HCT116 (cell line): ENCODE data around the gene EMX1. TPM values are rescaled to one million over a fixed set of nuclear protein-coding genes. Genes with fewer than 3 reads are reported as not detected.

ENCODE experiments used
- ATAC-seq: fragments of 200-7000 bp; cut with Tn5 transposase; 2 replicates; pipeline ENCODE4 v1.9.1; 2020; ENCODE audit warnings: mild to moderate bottlenecking, moderate library complexity
- BruUV-seq: library from RNA; stranded (reverse); fragments of 400-500 nt; replicated peaks from 2 replicates; lab custom pipeline; 2021; lab: Mats Ljungman, UMichigan
- CTCF ChIA-PET: fragments of 300-600 bp; sonication (Branson Sonifier 250); formaldehyde crosslinking; loops from one replicate; lab custom pipeline; 2021; ENCODE audit warnings: antibody characterized with exemption; lab: Charles Lee
- POLR2A ChIA-PET: fragments of 300-600, 350-600 bp; sonication (Branson Sonifier 250); formaldehyde crosslinking; loops from one replicate; lab custom pipeline; 2021; ENCODE audit warnings: antibody characterized with exemption; lab: Charles Lee
- RAD21 ChIA-PET, 2 experiments: fragments of 300-600 bp; sonication (Branson Sonifier 250); formaldehyde crosslinking; loops; one replicate each; lab custom pipeline; 2023; ENCODE audit warnings: low total read pairs in 2 of 2; ENCODE audit not compliant: uncharacterized antibody in 2 of 2, unreplicated experiment in 2 of 2, low non-redundant PET in 1 of 2; lab: Charles Lee
- DNase-seq: peaks from one replicate; pipeline ENCODE4 v3.0.0-alpha.2; 2010; ENCODE audit warnings: low read depth, low spot score
- H2AFZ ChIP-seq: fragments of 200-600 bp; shearing (Covaris generic), sonication (generic); 2 replicates; pipeline ENCODE4 v1.6.1; 2017; ENCODE audit warnings: low read depth, mixed run types, mixed read lengths, antibody characterized with exemption, low read length; ENCODE audit not compliant: poor library complexity, severe bottlenecking
- H3K27ac ChIP-seq: 2 replicates; pipeline ENCODE4 v1.5.1; 2012; ENCODE audit warnings: low read depth, low read length
- H3K27me3 ChIP-seq: fragments of 200-600 bp; sonication (generic); 2 replicates; pipeline ENCODE4 v1.6.1; 2016; ENCODE audit warnings: mixed run types, low read length, mixed read lengths; ENCODE audit not compliant: insufficient read depth
- H3K36me3 ChIP-seq, 2 experiments: fragments of 200-500 bp in 1 of 2; fragments of 200-600 bp in 1 of 2; sonication (Bioruptor generic) in 1 of 2; sonication (generic) in 1 of 2; 2 replicates each; pipeline versions ENCODE4 v1.5.1 to v1.6.1; 2014 to 2016; ENCODE audit warnings: low read length in 2 of 2, inconsistent platforms in 1 of 2, mixed read lengths in 1 of 2, mixed run types in 1 of 2; ENCODE audit not compliant: insufficient read depth in 2 of 2, control insufficient read depth in 1 of 2
- H3K4me1 ChIP-seq, 2 experiments: fragments of 200-600 bp in 1 of 2; sonication (generic) in 1 of 2; 2 replicates each; pipeline versions ENCODE4 v1.5.1 to v1.6.1; 2012 to 2017; ENCODE audit warnings: low read length in 2 of 2, inconsistent platforms in 1 of 2, mild to moderate bottlenecking in 1 of 2, mixed read lengths in 1 of 2, mixed run types in 1 of 2, moderate library complexity in 1 of 2; ENCODE audit not compliant: insufficient read depth in 2 of 2, control insufficient read depth in 1 of 2
- H3K4me2 ChIP-seq: fragments of 200-600 bp; sonication (generic); 2 replicates; pipeline ENCODE4 v1.6.1; 2017; ENCODE audit warnings: mixed run types, low read length, mixed read lengths
- H3K4me3 ChIP-seq, 2 experiments: fragments of 200-600 bp in 1 of 2; sonication (generic) in 1 of 2; replicated peaks in 1 of 2; 2 replicates each; pipeline ENCODE4 v1.5.1; 2011 to 2016; ENCODE audit warnings: low read length in 2 of 2, control low read depth in 1 of 2, low read depth in 1 of 2, mild to moderate bottlenecking in 1 of 2, mixed read lengths in 1 of 2, mixed run types in 1 of 2
- H3K79me2 ChIP-seq: fragments of 200-600 bp; sonication (generic); 2 replicates; pipeline ENCODE4 v1.6.1; 2017; ENCODE audit warnings: mild to moderate bottlenecking, mixed run types, low read length, moderate library complexity, mixed read lengths; ENCODE audit not compliant: insufficient read depth
- H3K9ac ChIP-seq: fragments of 200-600 bp; sonication (generic); 2 replicates; pipeline ENCODE4 v1.6.1; 2016; ENCODE audit warnings: low read length, mixed read lengths
- H3K9me2 ChIP-seq: fragments of 200-600 bp; sonication (generic), shearing (Covaris generic); 2 replicates; pipeline ENCODE4 v1.6.1; 2017; ENCODE audit warnings: mixed run types, mild to moderate bottlenecking, moderate library complexity; ENCODE audit not compliant: insufficient read depth
- H3K9me3 ChIP-seq, 2 experiments: fragments of 200-500 bp in 1 of 2; fragments of 200-600 bp in 1 of 2; sonication (Bioruptor generic) in 1 of 2; sonication (generic) in 1 of 2; 2 replicates each; pipeline ENCODE4 v1.6.1; 2014 to 2017; ENCODE audit warnings: low read length in 2 of 2, mixed read lengths in 2 of 2, inconsistent platforms in 1 of 2, low read depth in 1 of 2, mild to moderate bottlenecking in 1 of 2, mixed run types in 1 of 2, moderate library complexity in 1 of 2; ENCODE audit not compliant: control insufficient read depth in 1 of 2, insufficient read depth in 1 of 2
- H4K20me1 ChIP-seq: fragments of 200-600 bp; sonication (generic), shearing (Covaris generic); 2 replicates; pipeline ENCODE4 v1.6.1; 2017; ENCODE audit warnings: mixed run types, mild to moderate bottlenecking, moderate library complexity; ENCODE audit not compliant: insufficient read depth
- EZH2phosphoT487 ChIP-seq: fragments of 200-600 bp; IDR thresholded peaks from 2 replicates; pipeline ENCODE4 v1.6.1; 2018; ENCODE audit warnings: antibody characterized with exemption, borderline replicate concordance
- FOSL1 ChIP-seq: IDR thresholded peaks from 2 replicates; pipeline ENCODE4 v1.6.1; 2012; ENCODE audit warnings: low read depth
- JUND ChIP-seq: IDR thresholded peaks from 2 replicates; pipeline ENCODE4 v1.6.1; 2012
- POLR2AphosphoS5 ChIP-seq: IDR thresholded peaks from 2 replicates; pipeline ENCODE4 v1.6.1; 2011; ENCODE audit warnings: mild to moderate bottlenecking, low read depth, low read length, moderate library complexity
- RAD21 ChIP-seq: IDR thresholded peaks from 2 replicates; pipeline ENCODE4 v1.6.1; 2012; ENCODE audit warnings: low read depth, mild to moderate bottlenecking
- SIN3A ChIP-seq: IDR thresholded peaks from 2 replicates; pipeline ENCODE4 v1.6.1; 2012; ENCODE audit warnings: low read depth
- SRF ChIP-seq: IDR thresholded peaks from 2 replicates; pipeline ENCODE4 v1.6.1; 2012; ENCODE audit warnings: low read depth
- TCF7L2 ChIP-seq: IDR thresholded peaks from 2 replicates; pipeline ENCODE4 v1.7.0; 2011; ENCODE audit warnings: borderline replicate concordance, inconsistent platforms; ENCODE audit not compliant: insufficient read depth, insufficient read length; ENCODE audit errors: extremely low read depth
- ZFX ChIP-seq: fragments of 450-650 bp; IDR thresholded peaks from 2 replicates; pipeline ENCODE4 v1.6.1; 2017
- ZNF274 ChIP-seq: fragments of 200-500 bp; sonication (Bioruptor generic); IDR thresholded peaks from 2 replicates; pipeline ENCODE4 v1.6.1; 2014; ENCODE audit warnings: mild to moderate bottlenecking, low read depth, low read length, inconsistent platforms
- intact Hi-C: fragments of 100-400 bp; cut with micrococcal nuclease; formaldehyde crosslinking; loops from 2 replicates; pipeline ENCODE4 v1.10.0; 2022
- total RNA-seq: library from RNA; stranded (reverse); gene quantifications from one replicate; pipeline ENCODE4 v1.2.1, GENCODE V29; 2021; ENCODE audit not compliant: unreplicated experiment
- TF ChIP-seq, protein P1 (sequence below): IDR thresholded peaks from 2 replicates; pipeline ENCODE4 v1.6.1; 2012
- TF ChIP-seq, protein P2 (sequence below): IDR thresholded peaks from 2 replicates; pipeline ENCODE4 v1.6.1; 2011; ENCODE audit warnings: mild to moderate bottlenecking, low read length, moderate library complexity; ENCODE audit not compliant: insufficient replicate concordance; ENCODE audit errors: extremely low read depth
- TF ChIP-seq, protein P3 (sequence below): IDR thresholded peaks from 2 replicates; pipeline ENCODE4 v1.6.1; 2012; ENCODE audit warnings: low read depth
- TF ChIP-seq, protein P4 (sequence below): IDR thresholded peaks from 2 replicates; pipeline ENCODE4 v1.6.1; 2012

EMX1 gene
- total RNA-seq, 1 experiment from 2014 or later: 3.1 TPM

DNA sequence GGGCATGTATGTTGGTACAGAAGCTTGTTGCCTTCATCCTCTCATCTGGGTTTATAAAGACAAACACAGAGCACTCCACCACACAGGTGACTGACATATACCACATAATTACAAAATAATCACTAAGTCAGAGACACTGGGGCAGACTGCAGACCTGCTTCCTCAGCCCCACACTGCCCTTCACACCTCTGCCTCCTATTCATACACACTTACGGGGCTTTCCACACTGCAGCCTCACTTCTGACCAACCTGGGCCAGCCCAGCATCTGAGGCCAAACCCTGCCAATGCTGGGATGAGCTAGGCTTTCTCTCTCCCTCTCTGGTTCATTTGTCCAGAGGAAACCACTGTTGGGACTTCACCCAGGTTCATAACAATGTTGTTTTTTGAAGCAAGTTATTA, 4.5 kb downstream of the EMX1 start:
- Histone ChIP-seq H3K27me3 (no peaks in the 10 kb centered on the region), H3K79me2 (no peaks in the 10 kb centered on the region), H3K9ac (no peak overlapping the region), H3K36me3 (no peaks in the 10 kb centered on the region), H3K4me2 (no peak overlapping the region), H3K9me3 (no peaks in the 10 kb centered on the region), H2AFZ (no peak overlapping the region), H3K9me2 (no peaks in the 10 kb centered on the region), H3K27ac (no peak overlapping the region), H3K4me3 (no peak overlapping the region), H4K20me1 (no peaks in the 10 kb centered on the region), H3K4me1 (peaks cover 2 to 8% of the 10 kb centered on the region in 2 experiments; a peak in 2 of 4 replicates)
- intact Hi-C loops: no loop called here
- ChIA-PET CTCF (no interaction called here), RAD21 (no interaction called here), POLR2A (no interaction called here)
- BruUV-seq: no TSS peak
- ATAC-seq (no peak), DNase-seq (no peak)
- TF ChIP-seq, protein P1, sequence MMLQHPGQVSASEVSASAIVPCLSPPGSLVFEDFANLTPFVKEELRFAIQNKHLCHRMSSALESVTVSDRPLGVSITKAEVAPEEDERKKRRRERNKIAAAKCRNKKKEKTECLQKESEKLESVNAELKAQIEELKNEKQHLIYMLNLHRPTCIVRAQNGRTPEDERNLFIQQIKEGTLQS: no peak
- no peak for TF ChIP-seq SIN3A
- no peak for TF ChIP-seq FOSL1

GRCh38 chr2:72923833-72924352, 6.6 kb downstream of the EMX1 start:
- H3K4me3 ChIP-seq: no peak overlapping the region
- H3K9me2 ChIP-seq: no peaks in the 10 kb centered on the region
- H3K4me1 ChIP-seq: no peaks in the 10 kb centered on the region
- H3K9me3 ChIP-seq: no peaks in the 10 kb centered on the region
- no peak overlapping the region for H3K4me2 ChIP-seq
- no peaks in the 10 kb centered on the region for H3K36me3 ChIP-seq
- POLR2A ChIA-PET: no interaction called here
- DNase-seq: no peak
- ATAC-seq: no peak
- BruUV-seq: no TSS peak
- CTCF ChIA-PET: no interaction called here
- no peak overlapping the region for H3K27ac ChIP-seq
- no peaks in the 10 kb centered on the region for H4K20me1 ChIP-seq
- no peak overlapping the region for H3K9ac ChIP-seq
- no peak overlapping the region for H2AFZ ChIP-seq
- H3K79me2 ChIP-seq: no peaks in the 10 kb centered on the region
- no peaks in the 10 kb centered on the region for H3K27me3 ChIP-seq
- intact Hi-C loops: no loop called here
- RAD21 ChIA-PET: no interaction called here
- TF ChIP-seq, protein P2, sequence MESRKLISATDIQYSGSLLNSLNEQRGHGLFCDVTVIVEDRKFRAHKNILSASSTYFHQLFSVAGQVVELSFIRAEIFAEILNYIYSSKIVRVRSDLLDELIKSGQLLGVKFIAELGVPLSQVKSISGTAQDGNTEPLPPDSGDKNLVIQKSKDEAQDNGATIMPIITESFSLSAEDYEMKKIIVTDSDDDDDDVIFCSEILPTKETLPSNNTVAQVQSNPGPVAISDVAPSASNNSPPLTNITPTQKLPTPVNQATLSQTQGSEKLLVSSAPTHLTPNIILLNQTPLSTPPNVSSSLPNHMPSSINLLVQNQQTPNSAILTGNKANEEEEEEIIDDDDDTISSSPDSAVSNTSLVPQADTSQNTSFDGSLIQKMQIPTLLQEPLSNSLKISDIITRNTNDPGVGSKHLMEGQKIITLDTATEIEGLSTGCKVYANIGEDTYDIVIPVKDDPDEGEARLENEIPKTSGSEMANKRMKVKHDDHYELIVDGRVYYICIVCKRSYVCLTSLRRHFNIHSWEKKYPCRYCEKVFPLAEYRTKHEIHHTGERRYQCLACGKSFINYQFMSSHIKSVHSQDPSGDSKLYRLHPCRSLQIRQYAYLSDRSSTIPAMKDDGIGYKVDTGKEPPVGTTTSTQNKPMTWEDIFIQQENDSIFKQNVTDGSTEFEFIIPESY: no peak
- TF ChIP-seq, protein P3, sequence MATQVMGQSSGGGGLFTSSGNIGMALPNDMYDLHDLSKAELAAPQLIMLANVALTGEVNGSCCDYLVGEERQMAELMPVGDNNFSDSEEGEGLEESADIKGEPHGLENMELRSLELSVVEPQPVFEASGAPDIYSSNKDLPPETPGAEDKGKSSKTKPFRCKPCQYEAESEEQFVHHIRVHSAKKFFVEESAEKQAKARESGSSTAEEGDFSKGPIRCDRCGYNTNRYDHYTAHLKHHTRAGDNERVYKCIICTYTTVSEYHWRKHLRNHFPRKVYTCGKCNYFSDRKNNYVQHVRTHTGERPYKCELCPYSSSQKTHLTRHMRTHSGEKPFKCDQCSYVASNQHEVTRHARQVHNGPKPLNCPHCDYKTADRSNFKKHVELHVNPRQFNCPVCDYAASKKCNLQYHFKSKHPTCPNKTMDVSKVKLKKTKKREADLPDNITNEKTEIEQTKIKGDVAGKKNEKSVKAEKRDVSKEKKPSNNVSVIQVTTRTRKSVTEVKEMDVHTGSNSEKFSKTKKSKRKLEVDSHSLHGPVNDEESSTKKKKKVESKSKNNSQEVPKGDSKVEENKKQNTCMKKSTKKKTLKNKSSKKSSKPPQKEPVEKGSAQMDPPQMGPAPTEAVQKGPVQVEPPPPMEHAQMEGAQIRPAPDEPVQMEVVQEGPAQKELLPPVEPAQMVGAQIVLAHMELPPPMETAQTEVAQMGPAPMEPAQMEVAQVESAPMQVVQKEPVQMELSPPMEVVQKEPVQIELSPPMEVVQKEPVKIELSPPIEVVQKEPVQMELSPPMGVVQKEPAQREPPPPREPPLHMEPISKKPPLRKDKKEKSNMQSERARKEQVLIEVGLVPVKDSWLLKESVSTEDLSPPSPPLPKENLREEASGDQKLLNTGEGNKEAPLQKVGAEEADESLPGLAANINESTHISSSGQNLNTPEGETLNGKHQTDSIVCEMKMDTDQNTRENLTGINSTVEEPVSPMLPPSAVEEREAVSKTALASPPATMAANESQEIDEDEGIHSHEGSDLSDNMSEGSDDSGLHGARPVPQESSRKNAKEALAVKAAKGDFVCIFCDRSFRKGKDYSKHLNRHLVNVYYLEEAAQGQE: no peak
- no peak for TF ChIP-seq POLR2AphosphoS5
- TF ChIP-seq, protein P4, sequence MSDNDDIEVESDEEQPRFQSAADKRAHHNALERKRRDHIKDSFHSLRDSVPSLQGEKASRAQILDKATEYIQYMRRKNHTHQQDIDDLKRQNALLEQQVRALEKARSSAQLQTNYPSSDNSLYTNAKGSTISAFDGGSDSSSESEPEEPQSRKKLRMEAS: no peak
- TF ChIP-seq TCF7L2: no peak
- no peak for TF ChIP-seq EZH2phosphoT487
- TF ChIP-seq SIN3A: no peak
- TF ChIP-seq RAD21: no peak
- no peak for TF ChIP-seq ZFX
- no peak for TF ChIP-seq JUND
- no peak for TF ChIP-seq ZNF274
- no peak for TF ChIP-seq SRF
- TF ChIP-seq, protein P1: no peak
